Stimulated activated CD8-positive, alpha-beta memory T cell treated with anti-CD3 and anti-CD28 coated beads, Interleukin-7, amount 100 ng/mL, for 24 hours (primary cell): ENCODE results near the gene ATP8A2.
"Not testable (repeated sequence)": the region's sequence is repeated elsewhere in the genome, so short reads cannot be mapped to it uniquely, and the experiment has no call there.

Experiments used
- DNase-seq: peaks from one replicate; pipeline ENCODE4 v3.0.0-alpha.2; 2020; ENCODE audit warnings: low read depth

ATP8A2 gene

DNA sequence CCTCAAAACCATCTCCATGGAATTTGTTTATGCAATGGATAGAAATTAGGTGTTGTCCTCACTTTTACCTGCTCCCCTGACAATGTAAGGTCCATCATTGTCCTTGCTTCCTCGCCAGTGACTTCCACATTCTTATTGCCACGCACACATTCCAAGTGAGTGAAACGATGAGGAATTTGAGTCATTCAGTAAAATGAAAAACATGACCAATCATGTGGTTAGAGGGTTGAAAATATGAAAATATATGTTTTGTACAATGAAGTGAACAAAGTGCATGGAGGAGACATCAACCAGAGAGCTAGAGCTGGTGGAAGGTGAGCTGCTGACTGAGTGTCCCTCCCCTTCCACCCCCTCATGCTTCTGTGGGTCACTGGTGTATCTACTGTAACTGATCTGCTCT is 91.7 kb downstream of the ATP8A2 start:
- DNase-seq: no peak

DNA sequence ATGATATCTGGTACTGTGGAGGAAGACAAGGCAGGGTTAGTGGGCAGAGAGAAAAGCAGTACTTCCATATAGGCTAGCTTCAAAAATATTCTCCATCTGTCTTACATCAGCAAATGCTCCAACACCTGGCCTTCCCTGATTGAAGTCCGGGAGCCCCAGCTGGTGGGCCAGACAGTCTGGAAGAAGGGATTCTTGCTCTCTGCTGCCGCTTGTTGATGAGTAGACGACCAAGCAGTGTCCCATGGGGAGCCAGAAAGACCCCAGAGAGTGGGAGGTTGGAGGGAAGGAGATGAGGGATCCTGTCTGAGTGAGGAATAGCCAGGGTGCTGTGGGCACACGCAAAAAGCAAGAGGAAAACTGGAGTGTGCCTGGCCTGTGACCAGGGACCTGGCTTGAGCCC is 95.1 kb downstream of the ATP8A2 start:
- DNase-seq: no peak

DNA sequence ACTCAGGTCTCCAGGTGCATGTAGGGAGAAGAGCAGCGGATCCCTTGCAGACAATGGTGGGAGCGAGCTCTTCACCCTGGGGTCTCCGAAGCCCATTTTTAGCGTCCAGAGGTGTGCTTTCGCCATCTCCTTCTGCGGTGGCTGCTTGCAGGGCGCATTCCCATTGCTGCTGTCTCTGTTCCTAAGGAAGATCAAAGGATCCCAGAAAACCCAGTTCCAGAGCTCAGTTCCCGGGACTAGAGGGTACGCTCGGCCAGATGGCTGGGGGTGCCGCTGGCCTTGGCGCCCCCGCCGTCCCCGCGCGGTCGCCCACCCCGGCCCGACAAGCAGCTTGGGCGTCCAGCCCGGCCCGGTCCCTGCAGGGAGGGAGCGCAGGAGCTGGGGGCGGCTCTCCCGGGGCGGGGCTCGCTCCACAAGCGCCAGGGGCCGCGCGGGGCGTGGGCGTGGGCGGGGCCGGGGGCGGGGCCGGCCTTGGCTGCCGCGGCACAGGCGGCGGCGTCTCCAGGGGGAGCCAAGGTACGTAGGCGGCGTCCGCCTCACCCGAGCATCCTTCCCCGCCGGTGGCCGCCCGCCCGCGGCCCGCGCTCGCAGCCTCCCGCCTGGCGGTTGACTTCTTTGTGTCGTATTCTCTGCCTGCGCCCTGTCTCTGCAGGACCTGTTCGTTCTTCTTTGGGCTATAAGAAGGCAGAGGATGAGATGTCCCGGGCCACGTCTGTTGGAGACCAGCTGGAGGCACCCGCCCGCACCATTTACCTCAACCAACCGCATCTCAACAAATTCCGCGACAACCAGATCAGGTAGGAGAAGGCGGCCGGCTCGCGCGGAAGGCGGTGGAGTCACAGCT is 96.8 kb downstream of the ATP8A2 start:
- DNase-seq: no peak

DNA sequence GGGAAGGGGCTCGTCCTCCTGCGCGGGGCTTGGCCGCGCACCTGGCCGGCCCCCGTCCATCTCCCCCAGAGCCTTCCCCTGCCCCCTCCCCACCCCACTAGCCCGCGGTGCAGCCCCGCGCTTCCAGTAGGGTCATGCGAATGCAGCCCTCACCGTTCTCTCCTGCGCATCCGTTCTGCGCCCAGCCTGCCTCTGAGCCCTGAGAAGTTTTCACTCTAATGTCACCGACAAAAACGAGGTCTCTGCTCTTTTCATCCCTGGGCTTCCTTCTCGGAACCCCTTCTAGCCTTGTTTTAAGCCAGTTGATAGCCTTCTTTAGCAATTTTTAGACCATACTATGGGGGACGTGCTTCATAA is 97.4 kb downstream of the ATP8A2 start:
- no peak for DNase-seq

DNA sequence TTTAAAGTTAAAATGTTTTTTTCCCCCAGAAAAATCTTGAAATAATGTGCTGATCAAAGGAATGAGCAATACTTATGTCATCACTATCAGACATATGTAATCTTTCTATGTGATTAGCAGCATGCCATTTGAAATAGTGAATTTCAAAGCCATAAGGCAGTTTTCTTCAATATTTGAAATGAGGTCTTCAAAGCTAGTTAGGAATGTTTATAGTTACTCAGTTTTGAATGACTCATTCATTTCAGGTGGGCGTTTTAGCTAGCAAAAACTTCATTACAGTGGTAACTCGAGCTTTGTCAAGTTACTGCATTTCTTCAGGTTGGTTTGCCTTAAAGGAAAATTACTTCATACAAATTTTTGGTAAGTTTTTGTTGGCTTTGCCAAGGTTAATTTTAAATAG is 102.1 kb downstream of the ATP8A2 start:
- no peak for DNase-seq

DNA sequence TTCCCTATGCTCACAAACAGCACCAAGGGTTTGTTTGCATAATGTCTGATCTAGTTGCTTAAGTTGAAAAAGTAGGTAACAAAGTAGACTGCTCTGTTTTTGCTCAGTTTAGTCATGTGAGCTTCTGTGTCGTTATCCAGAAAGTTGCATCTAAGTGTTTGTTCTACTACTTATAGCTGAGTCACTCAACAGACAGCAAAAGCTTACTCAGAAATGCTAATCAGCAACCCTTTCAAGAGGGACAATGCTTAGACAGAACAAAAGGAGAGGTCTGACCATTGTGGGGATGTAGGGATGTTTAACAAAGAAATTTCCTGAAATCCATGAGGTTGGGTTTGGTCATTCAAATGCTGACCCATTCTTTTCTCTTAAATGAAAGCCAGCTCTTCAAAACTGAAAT is 106.4 kb downstream of the ATP8A2 start:
- no peak for DNase-seq

DNA sequence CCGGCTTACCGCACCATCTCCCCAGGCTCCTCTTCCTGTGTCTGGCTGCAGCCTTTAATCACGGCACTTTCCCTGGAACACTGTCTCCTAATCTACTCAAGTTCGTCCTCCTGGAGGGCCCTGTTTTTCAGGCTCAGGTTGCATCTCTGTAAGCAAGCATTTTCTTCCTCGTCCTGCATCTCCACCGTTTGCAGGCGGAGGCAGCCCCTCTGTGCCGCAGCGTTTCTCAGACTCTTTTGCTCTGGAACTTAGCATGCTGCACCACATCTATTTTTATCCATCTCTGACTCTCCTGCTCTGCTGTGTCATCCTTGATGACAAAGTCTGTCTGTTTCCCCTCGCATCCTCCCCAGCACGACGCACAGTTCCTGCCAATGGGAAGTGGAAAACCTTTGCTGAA is 117.5 kb downstream of the ATP8A2 start:
- no peak for DNase-seq

DNA sequence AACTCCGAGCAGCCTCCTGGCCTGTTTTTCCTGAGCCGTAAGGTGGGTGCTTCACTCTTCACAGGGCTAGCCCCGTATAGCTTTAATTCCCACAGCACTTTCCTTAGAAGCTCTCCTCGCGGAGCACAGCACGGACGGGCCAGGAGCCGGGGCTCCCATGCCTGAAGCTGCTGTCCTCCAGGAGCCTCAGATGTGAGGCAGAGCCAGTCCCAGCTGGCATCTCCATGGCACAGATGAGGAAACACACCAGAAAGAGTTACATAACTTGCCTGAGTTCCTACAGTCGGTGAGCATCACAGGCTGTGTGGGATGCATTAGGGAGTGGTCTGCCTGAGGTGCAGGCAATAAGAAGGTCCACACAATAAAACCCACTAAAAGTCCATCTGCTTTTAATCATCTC is 118.5 kb downstream of the ATP8A2 start:
- DNase-seq: no peak

DNA sequence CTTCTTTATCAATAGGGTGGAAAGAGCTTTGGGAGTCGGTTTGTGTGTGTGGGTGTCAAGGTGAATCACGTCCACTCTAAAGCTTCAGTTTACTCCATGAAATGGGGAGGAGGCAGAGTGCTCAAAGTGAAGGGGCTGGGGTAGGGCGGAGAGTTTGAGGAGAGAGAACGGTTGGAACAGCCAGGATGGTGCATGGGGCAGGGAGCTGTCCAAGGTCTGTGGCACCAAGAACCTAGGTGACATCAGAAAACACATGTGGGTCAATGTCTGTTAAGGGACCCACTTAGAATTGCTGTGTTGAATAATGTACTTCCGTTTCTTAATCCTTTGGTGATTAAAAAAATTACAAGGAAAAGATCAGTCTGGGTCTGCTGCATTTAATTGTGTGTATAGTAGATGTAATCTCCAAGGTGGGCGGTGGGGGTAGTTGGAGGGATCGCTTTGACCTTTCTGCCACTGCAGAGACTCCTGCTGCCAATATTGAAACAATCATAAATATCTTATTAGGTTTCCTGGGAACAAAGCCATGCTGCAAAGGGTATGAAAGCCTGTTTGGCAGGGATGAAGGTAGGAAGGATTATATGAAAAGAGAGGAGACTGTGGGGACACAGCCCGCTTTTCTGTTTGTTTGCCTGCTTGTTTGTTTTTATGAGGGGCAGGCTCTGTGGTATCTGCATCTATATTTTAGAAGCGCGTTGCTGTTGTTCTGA is 122.3 kb downstream of the ATP8A2 start:
- DNase-seq: no peak

DNA sequence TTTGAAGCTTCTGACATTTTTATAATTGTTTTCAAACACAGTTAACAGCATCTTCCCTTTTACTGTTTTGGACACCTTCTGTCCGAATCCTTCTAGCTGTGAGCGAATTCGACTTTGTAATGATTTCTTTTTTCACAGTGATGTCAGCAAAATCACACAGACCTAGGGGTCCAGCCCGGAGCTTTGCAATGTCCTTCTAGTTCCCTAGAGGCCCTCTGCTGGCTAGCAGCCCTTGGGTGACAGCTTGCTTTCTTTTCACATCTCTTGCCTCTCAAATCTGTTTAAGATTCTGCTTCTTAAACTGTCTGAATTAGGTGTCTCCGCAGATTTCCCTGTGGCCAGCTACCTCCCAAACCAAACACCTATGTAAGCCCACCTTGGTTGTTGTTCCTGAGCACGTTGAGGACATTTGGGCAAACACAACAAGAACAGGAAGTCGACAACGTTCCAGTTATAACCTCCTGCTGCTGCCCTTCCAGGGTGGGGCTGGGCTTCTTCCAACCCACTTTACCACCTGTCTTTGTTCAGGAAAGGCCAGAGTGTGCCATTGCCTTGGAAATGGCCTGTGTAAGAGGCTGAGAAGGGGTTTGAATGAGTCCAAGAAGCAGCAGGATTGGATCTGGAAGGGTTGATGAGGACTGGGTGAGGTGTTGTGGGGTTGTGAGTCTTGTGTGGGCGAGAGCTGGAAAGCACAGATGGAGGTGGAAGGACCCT is 123.1 kb downstream of the ATP8A2 start:
- no peak for DNase-seq

DNA sequence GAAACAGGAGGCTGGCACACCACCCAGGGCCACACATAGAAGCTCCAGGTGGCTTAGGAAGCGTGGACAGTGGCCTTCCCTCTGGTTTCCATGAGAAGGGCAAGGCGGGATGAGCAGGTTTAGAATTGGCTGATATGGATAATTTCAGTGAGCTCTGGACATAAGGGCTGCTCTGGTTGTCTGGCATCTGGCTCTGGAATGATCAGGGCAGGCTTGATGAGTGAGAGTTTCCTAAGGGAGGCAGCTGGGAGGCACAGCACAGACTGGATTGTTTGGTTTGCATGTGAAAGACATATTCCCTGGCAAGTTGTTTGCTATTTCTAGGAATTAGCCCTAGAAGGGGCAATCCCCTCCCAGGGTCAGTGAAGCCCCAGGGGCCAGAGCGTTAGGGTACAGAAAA is 129.5 kb downstream of the ATP8A2 start:
- DNase-seq: no peak

DNA sequence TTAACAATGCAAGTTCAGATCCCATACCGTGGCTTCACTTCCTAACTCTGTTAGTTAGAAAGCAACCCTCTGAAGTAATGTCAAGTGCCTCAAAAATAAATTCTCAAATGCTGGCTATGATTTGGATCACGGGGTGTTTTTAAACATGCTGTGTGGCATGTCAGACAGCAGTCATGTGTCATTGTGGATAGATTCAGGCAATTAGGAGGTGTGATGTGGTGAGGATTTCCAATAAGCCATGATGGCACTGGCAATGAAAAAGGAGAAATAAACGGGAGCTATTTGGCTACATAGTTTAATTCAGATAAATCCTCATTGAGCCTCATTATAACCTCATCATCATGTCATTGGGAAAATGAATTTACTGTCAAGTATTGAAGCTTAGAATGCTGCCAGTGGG is 130.3 kb downstream of the ATP8A2 start:
- no peak for DNase-seq

DNA sequence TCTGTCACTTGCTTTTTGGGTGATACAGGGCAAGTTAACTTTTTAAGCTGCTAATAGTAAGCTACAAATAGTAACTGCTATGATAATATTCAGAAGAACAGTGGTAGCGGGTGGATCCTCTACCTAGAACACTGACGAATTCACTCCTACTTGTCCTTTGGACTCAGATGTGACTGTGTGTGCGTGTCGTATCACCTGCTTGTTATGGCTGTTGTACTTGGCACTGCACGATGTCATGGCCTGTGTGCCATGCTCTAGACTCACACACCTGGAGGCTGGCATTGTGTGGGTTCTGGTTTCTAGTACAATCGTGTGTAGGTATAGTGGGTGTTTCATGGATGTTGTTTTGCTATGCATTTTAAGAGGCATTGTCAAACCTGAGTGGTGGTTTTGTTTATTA is 130.8 kb downstream of the ATP8A2 start:
- DNase-seq: no peak

DNA sequence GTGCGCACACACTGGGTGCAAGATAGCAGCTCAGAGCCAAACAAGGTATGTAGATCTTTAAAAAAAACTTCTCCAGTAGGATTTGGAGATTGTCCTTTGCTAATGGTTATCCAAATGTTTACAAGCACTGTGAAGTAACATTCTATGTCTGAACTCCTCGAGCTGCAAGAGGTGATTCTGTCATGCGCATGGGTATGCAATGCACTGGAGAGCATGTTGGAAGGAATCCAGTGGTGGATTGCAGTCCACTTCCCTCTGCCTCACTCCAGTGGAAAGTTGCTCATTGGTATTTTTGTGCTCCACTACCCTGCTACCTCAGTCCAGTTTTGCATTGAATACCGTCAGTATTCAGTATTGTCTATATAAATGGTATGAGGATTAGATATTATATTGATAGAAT is 132.1 kb downstream of the ATP8A2 start:
- DNase-seq: no peak

DNA sequence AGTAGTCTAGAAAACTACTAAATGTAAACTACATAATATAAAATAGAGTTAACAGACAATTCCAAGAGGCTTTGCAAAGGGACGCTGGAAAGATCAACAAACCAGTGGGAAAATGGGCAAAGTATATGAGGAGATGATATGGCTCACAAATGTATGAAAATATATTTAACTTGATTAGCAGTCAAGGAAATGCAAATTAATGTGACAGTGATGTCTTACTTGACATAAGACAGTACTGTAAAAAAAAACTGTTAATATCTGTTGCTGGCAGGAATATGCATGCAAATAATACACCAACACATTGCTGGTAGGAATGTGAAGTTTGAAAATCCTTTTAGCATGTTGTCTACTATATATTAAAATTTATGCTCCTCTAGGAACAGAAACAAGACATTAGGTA is 136.1 kb downstream of the ATP8A2 start:
- no peak for DNase-seq

DNA sequence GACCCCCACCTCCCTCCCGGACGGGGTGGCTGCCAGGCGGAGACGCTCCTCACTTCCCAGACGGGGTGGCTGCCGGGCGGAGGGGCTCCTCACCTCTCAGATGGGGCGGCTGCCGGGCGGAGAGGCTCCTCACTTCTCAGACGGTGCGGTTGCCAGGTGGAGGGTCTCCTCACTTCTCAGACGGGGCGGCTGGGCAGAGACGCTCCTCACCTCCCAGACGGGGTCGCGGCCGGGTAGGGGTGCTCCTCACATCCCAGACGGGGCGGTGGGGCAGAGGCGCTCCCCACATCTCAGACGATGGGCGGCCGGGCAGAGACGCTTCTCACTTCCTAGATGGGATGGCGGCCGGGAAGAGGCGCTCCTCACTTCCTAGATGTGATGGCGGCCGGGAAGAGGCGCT is 141.3 kb downstream of the ATP8A2 start:
- DNase-seq: not testable (repeated sequence)

DNA sequence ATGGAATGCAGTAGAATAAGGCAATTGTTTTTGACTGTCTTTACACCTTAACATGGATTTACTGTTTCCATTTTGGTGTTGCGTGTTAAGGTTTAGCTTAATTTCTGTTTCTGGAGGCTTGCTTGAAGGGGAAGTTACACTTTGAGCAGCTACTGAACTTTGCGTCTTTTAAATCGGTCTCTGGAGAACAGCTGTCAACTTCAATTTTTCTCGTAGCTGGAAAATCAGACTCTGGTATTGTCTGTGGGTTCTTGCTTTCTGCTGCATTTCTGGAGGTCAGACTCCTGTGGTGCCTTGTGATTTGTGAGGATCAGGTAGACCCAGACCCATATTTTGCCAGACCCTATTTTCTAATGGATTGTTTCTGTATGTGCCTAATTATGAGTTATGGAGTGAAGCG is 146.7 kb downstream of the ATP8A2 start:
- DNase-seq: no peak

DNA sequence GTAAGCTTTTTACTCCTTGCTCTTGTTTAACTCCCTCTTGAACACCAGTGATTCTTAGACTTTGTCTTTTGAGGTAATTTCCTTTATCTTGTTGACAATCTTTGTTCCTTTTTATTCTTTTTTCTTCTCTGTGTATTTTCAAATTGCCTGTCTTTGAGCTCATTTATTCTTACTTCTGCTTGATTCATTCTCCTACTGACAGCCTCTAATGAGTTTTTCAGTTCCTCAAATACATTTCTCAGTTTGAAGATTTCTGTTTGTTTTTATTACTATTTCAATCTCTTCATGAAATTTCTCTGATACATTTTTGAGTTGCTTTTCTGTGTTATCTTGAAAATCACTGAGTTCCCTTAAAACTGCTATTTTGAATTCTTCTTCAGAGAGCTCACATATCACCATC is 154.1 kb downstream of the ATP8A2 start:
- DNase-seq: no peak

DNA sequence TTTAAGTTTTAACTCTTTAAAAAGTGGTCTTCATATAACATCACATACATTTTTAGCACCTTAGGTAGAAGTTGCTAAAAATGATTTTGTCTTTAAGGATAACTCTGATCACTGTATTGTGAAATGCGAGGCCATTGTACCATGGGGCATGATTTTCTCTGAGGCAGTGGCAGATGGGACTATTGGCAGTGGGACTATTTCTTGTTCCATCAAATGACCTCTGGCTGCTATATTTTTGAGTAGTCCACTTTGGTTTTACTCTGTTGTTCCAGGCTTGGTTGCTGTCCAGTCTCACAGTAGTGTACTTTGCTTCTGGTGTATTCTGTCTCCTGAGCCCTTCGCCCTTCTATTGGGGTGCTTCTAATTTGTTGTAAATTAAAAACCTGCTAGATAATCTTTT is 156.5 kb downstream of the ATP8A2 start:
- no peak for DNase-seq

DNA sequence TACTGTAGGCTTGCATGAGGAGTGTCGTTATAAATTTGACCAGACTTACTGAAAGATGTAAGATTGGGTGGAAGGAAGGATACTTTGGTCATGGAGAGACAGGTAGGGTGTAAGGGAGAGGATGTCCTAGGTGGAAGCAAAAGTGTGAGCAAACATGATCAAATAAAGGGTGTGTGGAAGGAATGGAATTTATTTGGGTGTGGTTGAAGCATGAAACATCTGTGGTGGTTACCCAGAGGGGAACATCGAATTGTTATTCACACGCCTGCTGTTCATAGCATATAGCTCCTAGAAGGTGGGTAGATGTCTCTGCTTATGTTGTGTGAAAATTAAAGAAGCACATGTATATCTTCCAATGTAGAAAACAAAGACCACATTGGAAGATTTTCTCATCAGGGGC is 157.7 kb downstream of the ATP8A2 start:
- DNase-seq: no peak

DNA sequence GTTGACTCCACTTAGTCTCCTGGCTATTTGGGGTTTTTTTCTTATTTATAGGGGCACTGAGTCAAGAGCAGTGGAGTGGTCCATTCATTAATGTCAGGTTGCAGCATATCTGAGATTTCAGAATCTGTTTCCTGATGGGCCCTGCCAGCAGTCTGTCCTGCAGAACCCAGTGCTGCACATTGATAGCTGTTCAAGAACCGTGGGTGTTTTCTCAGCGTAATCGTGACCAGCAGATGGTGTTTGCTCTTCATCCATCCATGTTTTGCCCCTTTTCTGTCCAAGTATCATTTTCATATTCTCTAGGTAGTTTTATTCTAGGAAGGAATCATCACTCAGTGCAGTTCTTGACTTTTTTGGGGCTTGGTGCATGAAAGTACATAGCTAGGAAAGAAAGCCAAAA is 166.5 kb downstream of the ATP8A2 start:
- no peak for DNase-seq

DNA sequence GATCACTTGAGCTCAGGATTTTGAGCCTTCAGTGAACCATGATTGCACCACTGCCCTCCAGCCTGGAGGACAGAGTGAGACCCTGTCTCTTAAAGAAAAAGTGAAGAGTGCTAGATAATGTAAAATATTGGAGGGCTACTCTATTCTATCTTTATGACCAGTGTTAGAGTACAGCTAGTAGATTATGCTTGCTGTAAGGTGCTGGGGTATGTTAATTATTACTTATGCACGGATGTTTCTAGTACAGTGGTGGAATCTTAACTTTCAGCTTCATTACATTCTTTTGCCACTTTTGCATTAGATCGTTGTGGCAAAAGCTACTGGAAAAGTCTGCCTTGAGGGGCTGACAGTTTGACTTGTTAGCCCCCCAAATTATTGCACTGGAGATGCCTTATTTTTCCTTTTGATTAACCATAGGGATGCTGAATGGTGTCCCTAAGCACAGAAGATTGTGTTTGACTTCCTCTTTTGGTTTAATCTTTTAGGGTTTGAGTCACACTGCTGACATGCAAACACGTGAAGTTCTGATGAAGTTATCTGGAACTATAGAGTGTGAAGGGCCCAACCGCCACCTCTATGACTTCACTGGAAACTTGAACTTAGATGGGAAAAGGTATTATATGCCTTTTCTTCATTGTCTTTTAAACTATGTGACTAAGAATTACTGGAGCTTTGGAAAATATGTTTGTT is 169.8 kb downstream of the ATP8A2 start:
- DNase-seq: no peak

DNA sequence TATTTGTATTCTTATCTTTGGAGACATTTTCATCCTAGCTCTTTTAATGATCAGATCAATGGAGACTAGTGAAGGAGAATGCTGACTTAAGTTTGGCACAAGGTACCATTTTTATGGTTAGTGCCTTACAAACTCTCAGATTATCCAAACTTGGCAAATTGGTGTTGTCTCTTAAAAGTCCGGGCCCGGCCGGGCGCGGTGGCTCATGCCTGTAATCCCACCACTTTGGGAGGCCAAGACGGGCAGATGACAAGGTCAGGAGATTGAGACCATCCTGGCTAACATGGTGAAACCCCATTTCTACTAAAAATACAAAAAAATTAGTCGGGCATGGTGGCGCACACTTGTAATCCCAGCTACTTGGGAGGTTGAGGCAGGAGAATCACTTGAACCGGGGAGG is 177.2 kb downstream of the ATP8A2 start:
- DNase-seq: not testable (repeated sequence)
